PC-3 (cell line): ENCODE measurements around the gene SLC26A8. TPM values are rescaled to one million over a fixed set of nuclear protein-coding genes. Genes with fewer than 3 reads are reported as not detected.

Experiments
- ATAC-seq: fragments of 200-7000 bp; cut with Tn5 transposase; 2 replicates; pipeline ENCODE4 v1.9.1; 2020; ENCODE audit warnings: mild to moderate bottlenecking, moderate library complexity
- BruUV-seq: library from RNA; stranded (reverse); fragments of 400-500 nt; replicated peaks from 2 replicates; lab custom pipeline; 2021; lab: Mats Ljungman, UMichigan
- CTCF ChIA-PET: fragments of 300-600 bp; sonication (Branson Sonifier 250); formaldehyde crosslinking; loops from one replicate; lab custom pipeline; 2022; ENCODE audit warnings: antibody characterized with exemption; lab: Charles Lee
- POLR2A ChIA-PET: fragments of 300-600 bp; sonication (Branson Sonifier 250); formaldehyde crosslinking; loops from one replicate; lab custom pipeline; 2022; ENCODE audit warnings: antibody characterized with exemption; ENCODE audit not compliant: unreplicated experiment; lab: Charles Lee
- DNase-seq: peaks from one replicate; pipeline ENCODE4 v3.0.0-alpha.2; 2015
- H2AFZ ChIP-seq: fragments of 300-600 bp; sonication (generic); 2 replicates; pipeline ENCODE4 v1.6.0; 2016; ENCODE audit warnings: antibody characterized with exemption, low read length
- H3F3A ChIP-seq: fragments of 300-600 bp; sonication (generic); one replicate; pipeline ENCODE4 v1.6.0; 2017; ENCODE audit warnings: antibody characterized with exemption, low read length, control low read depth, mild to moderate bottlenecking; ENCODE audit not compliant: unreplicated experiment
- H3K27ac ChIP-seq: fragments of 300-600 bp; sonication (generic); 2 replicates; pipeline ENCODE4 v1.5.1; 2016; ENCODE audit warnings: mild to moderate bottlenecking, low read length
- H3K27me3 ChIP-seq: fragments of 300-600 bp; sonication (generic); 2 replicates; pipeline ENCODE4 v1.6.1; 2016; ENCODE audit warnings: low read length, mixed read lengths
- H3K36me3 ChIP-seq: fragments of 300-600 bp; sonication (generic); 2 replicates; pipeline ENCODE4 v1.6.1; 2016; ENCODE audit warnings: low read depth, mixed run types, low read length, mixed read lengths
- H3K4me1 ChIP-seq: fragments of 300-600 bp; sonication (generic); 2 replicates; pipeline ENCODE4 v1.5.1; 2016; ENCODE audit warnings: low read length; ENCODE audit not compliant: insufficient read depth
- H3K4me2 ChIP-seq: fragments of 300-600 bp; sonication (generic); 2 replicates; pipeline ENCODE4 v1.6.0; 2016; ENCODE audit warnings: low read length
- H3K4me3 ChIP-seq: fragments of 300-600 bp; sonication (generic); 2 replicates; pipeline ENCODE4 v1.5.1; 2016; ENCODE audit warnings: mild to moderate bottlenecking, low read length, mixed read lengths
- H3K79me2 ChIP-seq: fragments of 300-600 bp; sonication (generic); 2 replicates; pipeline ENCODE4 v1.6.1; 2017; ENCODE audit warnings: low read length, mixed read lengths
- H3K9ac ChIP-seq: fragments of 300-600 bp; sonication (generic); 2 replicates; pipeline ENCODE4 v1.6.0; 2016; ENCODE audit warnings: mild to moderate bottlenecking, low read length
- H3K9me2 ChIP-seq: fragments of 300-600 bp; sonication (generic); replicated peaks from 2 replicates; pipeline ENCODE4 v1.6.1; 2016; ENCODE audit warnings: mixed run types, low read length, mixed read lengths
- H3K9me3 ChIP-seq: fragments of 300-600 bp; sonication (generic); 2 replicates; pipeline ENCODE4 v1.6.1; 2016; ENCODE audit warnings: low read length, mixed read lengths
- H4K20me1 ChIP-seq: fragments of 300-600 bp; sonication (generic); 2 replicates; pipeline ENCODE4 v1.6.1; 2016; ENCODE audit warnings: low read length, mixed read lengths
- EZH2 ChIP-seq: fragments of 300-600 bp; sonication (generic); IDR thresholded peaks from one replicate; pipeline ENCODE4 v1.6.1; 2017; ENCODE audit warnings: antibody characterized with exemption, mild to moderate bottlenecking, low read length; ENCODE audit not compliant: unreplicated experiment
- EZH2phosphoT487 ChIP-seq: fragments of 300-600 bp; sonication (generic); IDR thresholded peaks from 2 replicates; pipeline ENCODE4 v1.6.1; 2018; ENCODE audit warnings: mild to moderate bottlenecking, antibody characterized with exemption, low read length, borderline replicate concordance
- intact Hi-C: fragments of 100-400 bp; cut with micrococcal nuclease; formaldehyde crosslinking; loops from 2 replicates; pipeline ENCODE4 v1.9.0; 2023
- total RNA-seq: library from RNA; depleted of rRNA; stranded (reverse); fragments of >200 nt; gene quantifications from 2 replicates; pipeline ENCODE4 v1.2.3, GENCODE V29; 2014
- TF ChIP-seq, protein P1 (sequence below): fragments of 300-600 bp; sonication (generic); conservative IDR thresholded peaks from 2 replicates; pipeline ENCODE4 v1.5.1; 2017; ENCODE audit warnings: antibody characterized with exemption, low read depth, mild to moderate bottlenecking, low read length

SLC26A8 gene
- total RNA-seq, 1 experiment from 2014 or later: not detected

- intact Hi-C loops: no loop called here
- H3K9ac ChIP-seq: no peak overlapping the region
These were observed 47.1 kb downstream of the SLC26A8 start for GRCh38 chr6:35977308-35977707.

GRCh38 chr6:35973670-35974222, 50.7 kb downstream of the SLC26A8 start:
- intact Hi-C loops: no loop called here
- H2AFZ ChIP-seq: peak overlapping the region; percentile 47
- TF ChIP-seq, protein P1, sequence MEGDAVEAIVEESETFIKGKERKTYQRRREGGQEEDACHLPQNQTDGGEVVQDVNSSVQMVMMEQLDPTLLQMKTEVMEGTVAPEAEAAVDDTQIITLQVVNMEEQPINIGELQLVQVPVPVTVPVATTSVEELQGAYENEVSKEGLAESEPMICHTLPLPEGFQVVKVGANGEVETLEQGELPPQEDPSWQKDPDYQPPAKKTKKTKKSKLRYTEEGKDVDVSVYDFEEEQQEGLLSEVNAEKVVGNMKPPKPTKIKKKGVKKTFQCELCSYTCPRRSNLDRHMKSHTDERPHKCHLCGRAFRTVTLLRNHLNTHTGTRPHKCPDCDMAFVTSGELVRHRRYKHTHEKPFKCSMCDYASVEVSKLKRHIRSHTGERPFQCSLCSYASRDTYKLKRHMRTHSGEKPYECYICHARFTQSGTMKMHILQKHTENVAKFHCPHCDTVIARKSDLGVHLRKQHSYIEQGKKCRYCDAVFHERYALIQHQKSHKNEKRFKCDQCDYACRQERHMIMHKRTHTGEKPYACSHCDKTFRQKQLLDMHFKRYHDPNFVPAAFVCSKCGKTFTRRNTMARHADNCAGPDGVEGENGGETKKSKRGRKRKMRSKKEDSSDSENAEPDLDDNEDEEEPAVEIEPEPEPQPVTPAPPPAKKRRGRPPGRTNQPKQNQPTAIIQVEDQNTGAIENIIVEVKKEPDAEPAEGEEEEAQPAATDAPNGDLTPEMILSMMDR: no peak
- TF ChIP-seq EZH2 (no peak), EZH2phosphoT487 (no peak)
- peak overlapping the region; percentile 80 for H3K27ac ChIP-seq
- CTCF ChIA-PET: no interaction called here
- H3K9me3 ChIP-seq: no peaks in the 10 kb centered on the region
- H4K20me1 ChIP-seq: no peaks in the 10 kb centered on the region
- BruUV-seq: no TSS peak
- DNase-seq (peak; percentile 80), ATAC-seq (peak; percentile 84)
- H3K27me3 ChIP-seq: no peaks in the 10 kb centered on the region
- H3K36me3 ChIP-seq: no peaks in the 10 kb centered on the region
- H3K9ac ChIP-seq: peak overlapping the region; percentile 36
- H3F3A ChIP-seq: no peaks in the 10 kb centered on the region
- POLR2A ChIA-PET: interaction anchor here (0.5 kb wide), 1 partner anchor 12 kb away, joined by 21 read pairs; no protein-coding TSS in a partner anchor
- H3K9me2 ChIP-seq: no peaks in the 10 kb centered on the region
- H3K4me1 ChIP-seq: peaks cover 29% of the 10 kb centered on the region
- no peaks in the 10 kb centered on the region for H3K79me2 ChIP-seq
- H3K4me3 ChIP-seq: no peak overlapping the region
- H3K4me2 ChIP-seq: peak overlapping the region; percentile 59

More at GRCh38 chr6:35977308-35977707, 47.1 kb downstream of the SLC26A8 start:
- Histone ChIP-seq H3K4me3 (no peak overlapping the region), H3K4me2 (no peak overlapping the region), H3K79me2 (no peaks in the 10 kb centered on the region), H3K36me3 (no peaks in the 10 kb centered on the region), H3K9me2 (no peaks in the 10 kb centered on the region), H3K27me3 (no peaks in the 10 kb centered on the region), H3K9me3 (no peaks in the 10 kb centered on the region), H3F3A (no peaks in the 10 kb centered on the region), H4K20me1 (no peaks in the 10 kb centered on the region), H3K27ac (no peak overlapping the region), H3K4me1 (peaks cover 17% of the 10 kb centered on the region), H2AFZ (no peak overlapping the region)
- TF ChIP-seq EZH2: no peak
- TF ChIP-seq, protein P1: no peak
- TF ChIP-seq EZH2phosphoT487: no peak
- POLR2A ChIA-PET: no interaction called here
- DNase-seq (no peak), ATAC-seq (no peak)
- CTCF ChIA-PET: no interaction called here
- BruUV-seq: no TSS peak
